ENCODE data around the gene WDR91. TPM values are rescaled to one million over a fixed set of nuclear protein-coding genes. Genes with fewer than 3 reads are reported as not detected.
"Not testable (repeated sequence)": the region's sequence is repeated elsewhere in the genome, so short reads cannot be mapped to it uniquely, and the experiment has no call there.

Gene WDR91
- total RNA-seq, 1 experiment from 2014 or later, result 10.8 TPM

DNA sequence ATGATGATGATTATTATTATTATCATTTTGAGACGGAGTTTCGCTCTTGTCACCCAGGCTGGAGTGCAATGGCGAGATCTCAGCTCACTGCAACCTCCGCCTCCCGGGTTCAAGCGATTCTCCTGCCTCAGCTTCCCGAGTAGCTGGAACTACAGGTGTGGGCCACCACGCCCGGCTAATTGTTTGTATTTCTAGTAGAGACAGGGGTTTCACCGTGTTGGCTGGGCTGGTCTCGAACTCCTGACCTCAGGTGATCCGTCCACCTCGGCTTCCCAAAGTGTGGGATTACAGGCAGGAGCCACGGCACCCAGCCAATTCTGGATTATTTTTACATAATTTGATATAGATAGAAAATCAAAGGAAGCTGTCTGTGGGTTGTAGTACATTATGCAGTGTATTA lies 22.8 kb upstream of the WDR91 start:
- DNase-seq (ENCODE audit: low spot score), result not testable (repeated sequence)

DNA sequence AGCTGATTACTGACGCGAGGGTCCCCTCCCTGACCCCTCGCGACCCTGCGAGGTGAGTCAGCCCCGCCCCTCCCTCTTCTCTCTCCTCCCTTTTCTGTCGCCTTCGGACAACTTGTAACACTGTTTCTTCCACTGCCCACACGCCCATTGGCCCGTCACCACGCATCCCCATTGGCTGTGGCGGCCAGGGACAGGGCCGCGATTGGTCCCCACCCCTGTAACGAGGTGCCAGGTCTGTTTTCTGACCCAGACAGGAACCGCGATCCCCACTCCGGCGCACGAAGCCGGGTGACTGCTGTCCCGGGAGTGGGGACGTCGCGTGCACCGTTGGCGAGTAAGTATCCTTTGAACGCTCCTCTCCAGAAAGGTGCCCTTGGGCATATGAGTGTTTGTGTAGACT lies 22.2 kb upstream of the WDR91 start, which contains the start of gene STRA8:
TSS of gene STRA8 (plus strand) at position 269 of the 400 bp plus-strand sequence. CDS start 6,687 bp downstream, outside the sequence.
- DNase-seq (ENCODE audit: low spot score), result no peak

GRCh38 chr7:135232720-135233119 lies 21.4 kb upstream of the WDR91 start:
- DNase-seq (ENCODE audit: low spot score), result peak; percentile 30

- DNase-seq (ENCODE audit: low spot score), result no peak
These were observed 20.8 kb upstream of the WDR91 start for GRCh38 chr7:135232087-135232486.

DNA sequence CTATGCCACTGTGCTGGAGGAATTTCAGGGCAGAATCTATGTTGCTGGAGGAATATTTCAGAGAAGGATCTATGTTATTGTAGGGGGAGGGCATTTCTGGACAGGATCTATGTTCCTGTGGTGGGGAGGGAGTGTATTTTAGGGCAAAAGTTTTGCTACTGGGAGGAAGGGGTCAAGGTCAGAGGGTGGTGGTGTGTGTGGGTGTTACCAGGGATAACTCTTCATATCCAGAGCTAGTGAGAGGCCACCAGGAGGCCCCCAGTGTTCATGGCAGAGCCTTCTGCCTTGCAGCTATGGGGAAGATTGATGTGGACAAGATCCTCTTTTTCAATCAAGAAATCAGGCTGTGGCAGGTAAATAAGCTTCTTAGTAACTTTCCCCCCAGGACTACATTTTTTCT lies 20.4 kb upstream of the WDR91 start:
- DNase-seq (ENCODE audit: low spot score), result no peak

GRCh38 chr7:135224027-135224426 lies 12.7 kb upstream of the WDR91 start:
- DNase-seq (ENCODE audit: low spot score), result no peak

DNA sequence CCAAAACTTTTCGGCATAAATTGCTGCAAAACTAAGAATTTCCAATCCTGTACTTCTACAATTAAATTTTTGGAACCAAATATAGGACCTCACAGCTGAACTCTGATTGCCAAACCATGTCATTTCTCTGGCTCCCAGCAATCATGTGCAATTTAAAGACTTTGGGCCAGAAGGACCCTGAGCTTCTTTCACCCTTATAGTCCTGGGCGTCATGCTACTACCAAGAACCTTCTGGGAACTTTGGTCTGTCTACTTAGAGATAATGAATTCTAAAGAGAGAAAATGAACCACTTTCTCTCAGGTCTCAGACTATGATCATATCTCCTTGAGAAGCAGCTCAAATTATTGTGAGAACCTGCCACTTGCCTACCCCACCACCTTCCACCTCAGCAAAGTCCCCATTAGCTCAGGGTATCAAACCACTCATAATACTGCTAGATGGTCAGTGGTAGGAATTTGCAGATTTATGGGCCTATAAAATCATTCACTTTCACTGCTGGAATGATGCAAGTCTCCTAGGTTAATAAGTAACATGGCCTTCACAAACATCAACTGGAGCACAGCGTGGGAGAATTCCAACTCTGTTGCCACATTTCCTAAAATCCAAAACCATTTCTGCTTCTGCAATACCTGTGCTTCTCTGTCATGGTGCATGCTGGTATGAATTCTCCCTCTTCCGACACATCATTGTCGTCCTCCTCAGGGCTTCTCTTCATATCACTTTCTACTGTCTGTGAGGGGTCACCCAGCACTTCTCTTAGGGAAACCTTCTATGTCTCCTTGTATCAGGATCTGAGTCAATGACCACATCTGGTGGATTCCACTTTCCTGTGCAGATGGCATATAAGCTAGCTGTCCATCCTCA lies 6.6 kb upstream of the WDR91 start:
- DNase-seq (ENCODE audit: low spot score), result peak; percentile 76

DNA sequence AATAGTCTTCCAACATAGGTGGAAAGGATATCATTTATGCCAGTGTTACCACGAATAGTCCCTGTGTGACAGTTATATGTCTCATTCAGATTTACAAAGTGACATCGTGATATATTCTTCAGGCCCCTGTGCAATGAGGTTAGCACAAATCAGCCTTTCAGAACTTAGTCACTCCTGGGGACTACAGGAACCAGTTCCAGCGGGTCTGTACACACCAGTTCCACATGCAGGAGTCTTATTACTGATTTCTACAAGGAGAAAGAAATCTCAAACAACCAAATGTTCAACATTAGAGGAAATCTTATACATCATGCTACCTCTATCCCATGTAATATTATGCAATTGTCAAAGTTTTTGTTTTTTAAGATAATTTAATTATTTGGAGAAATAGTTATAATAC lies 4.4 kb upstream of the WDR91 start:
- no peak for DNase-seq (ENCODE audit: low spot score)

GRCh38 chr7:135215180-135215579 lies 3.9 kb upstream of the WDR91 start:
- DNase-seq (ENCODE audit: low spot score), result no peak

DNA sequence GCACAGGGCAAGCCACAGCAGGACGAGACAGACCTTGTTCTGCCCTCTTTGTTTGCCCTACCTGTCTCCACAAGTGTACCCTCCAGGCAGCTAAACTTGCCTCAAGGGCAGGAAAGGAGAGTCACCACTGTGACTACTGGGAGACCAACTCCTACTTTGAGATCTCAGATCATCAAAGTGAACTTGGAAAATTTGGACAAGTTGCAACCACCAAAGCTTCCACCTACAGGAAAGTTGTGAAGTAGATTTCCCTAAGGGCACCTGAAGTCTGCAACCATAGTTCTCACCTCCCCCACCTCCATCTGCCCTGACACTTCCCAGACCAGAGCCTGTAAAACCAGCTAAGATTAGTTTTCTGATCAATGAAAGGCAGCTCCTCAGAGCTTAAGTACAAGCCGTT lies 2.5 kb upstream of the WDR91 start:
- no peak for DNase-seq (ENCODE audit: low spot score)

GRCh38 chr7:135211946-135212685 lies 790 bp upstream of the WDR91 start:
- not testable (repeated sequence) for DNase-seq (ENCODE audit: low spot score)

GRCh38 chr7:135210888-135211178 lies 493 bp downstream of the WDR91 start:
- no peak for DNase-seq (ENCODE audit: low spot score)

GRCh38 chr7:135209225-135209834 lies 2.0 kb downstream of the WDR91 start:
- no peak for DNase-seq (ENCODE audit: low spot score)

GRCh38 chr7:135208102-135208793 lies 3.1 kb downstream of the WDR91 start:
- DNase-seq (ENCODE audit: low spot score), result no peak

DNA sequence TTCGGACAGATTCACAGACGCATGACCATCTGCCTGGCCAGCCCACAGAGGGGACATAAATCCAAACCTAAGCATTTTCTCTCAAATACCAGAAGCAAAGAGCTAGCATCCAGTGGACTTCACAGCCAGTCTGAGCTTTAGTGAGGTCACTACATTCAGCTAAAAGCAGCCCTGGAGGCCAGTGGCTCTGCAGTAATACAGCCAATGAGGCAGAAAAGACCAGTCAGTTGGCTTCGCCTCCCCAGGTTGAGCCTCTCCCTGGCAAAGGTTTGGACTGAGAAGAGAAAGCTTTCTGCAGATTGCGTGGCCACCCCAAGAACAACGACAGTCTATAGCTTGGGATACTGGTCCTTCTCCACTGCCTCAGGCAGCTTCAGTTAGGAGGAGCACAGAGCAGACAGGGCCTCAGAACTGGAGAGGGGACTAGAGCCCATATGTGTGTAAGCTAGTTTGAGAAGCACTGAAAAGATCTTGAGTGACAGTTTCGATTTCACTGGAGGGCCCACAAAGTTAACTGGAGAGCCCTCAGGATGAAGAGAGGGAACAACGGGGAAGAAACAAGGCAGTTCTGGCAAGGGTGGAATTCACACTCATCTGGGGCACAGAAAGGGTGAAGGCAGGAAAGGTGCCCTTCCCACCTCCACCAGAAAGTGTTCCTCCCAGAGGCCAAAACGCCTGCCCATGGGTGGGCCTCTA lies 3.8 kb downstream of the WDR91 start:
- DNase-seq (ENCODE audit: low spot score), result no peak

- no peak for DNase-seq (ENCODE audit: low spot score)
These were observed 4.4 kb downstream of the WDR91 start for GRCh38 chr7:135206941-135207391.

DNA sequence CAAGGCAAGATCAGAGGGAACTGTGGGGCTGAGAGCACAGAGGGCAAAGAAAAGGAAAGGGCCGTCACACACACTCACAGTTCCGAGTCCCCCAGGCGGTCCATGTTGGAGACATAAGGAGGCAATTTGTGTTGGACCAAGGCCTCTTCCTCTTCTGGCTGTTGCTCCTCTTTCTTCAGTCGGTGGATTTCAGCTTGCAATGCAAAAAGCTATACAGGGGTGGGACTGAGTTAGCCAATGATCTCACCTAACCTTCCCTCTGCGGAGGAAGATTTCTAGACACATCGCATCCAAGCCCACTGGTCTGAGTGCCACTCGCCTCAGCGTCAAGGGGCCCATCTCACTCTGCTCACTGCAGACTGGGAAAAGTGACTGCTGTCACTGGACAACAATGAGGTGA lies 5.5 kb downstream of the WDR91 start:
- DNase-seq (ENCODE audit: low spot score), result no peak

GRCh38 chr7:135204876-135205275 lies 6.5 kb downstream of the WDR91 start:
- no peak for DNase-seq (ENCODE audit: low spot score)

- DNase-seq (ENCODE audit: low spot score), result no peak
These were observed 7.0 kb downstream of the WDR91 start for GRCh38 chr7:135204341-135204749.

- no peak for DNase-seq (ENCODE audit: low spot score)
These were observed 10.0 kb downstream of the WDR91 start for GRCh38 chr7:135201350-135201749.

DNA sequence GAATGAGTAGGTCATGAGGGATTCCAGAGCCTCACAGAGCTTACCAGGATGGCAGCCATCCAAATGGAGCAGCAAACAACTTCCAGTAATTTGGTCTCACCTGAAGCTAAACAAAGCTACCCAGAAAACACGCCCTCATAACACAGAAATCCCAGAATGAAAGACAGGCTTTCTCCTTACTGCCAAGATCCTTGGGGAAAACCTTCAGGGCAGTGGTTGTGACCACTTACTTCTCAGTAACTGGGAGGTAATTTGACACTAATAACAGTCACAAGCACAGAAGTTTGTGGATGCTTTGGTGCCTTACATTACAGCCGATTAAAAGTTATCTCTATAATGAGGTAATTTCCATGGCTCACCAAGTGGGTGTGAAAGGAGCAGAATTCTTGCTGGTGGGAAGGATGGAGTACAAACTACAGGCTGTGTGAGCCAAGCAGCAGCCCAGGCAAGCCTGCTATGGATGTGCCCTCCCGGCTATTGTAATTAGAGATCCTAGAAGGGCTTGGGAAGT lies 10.4 kb downstream of the WDR91 start:
- DNase-seq (ENCODE audit: low spot score), result no peak
